Fibroblast of pulmonary artery (primary cell): ENCODE data around the gene WDR86.
A peak's percentile ranks its signal among the peaks of the same experiment; 100 is the strongest.

Experiments used
- DNase-seq: peaks from one replicate; pipeline ENCODE4 v3.0.0-alpha.2; 2010; ENCODE audit warnings: low read depth
- H3K4me3 ChIP-seq: replicated peaks from 2 replicates; pipeline ENCODE4 v1.5.1; 2011; ENCODE audit warnings: low read depth, mild to moderate bottlenecking, control low read depth, low read length, moderate library complexity
- TF ChIP-seq, protein P1 (sequence below): IDR thresholded peaks from 2 replicates; pipeline ENCODE4 v1.5.1; 2011; ENCODE audit warnings: mild to moderate bottlenecking, control low read depth, low read length, inconsistent platforms; ENCODE audit errors: missing control alignments

Gene WDR86

DNA sequence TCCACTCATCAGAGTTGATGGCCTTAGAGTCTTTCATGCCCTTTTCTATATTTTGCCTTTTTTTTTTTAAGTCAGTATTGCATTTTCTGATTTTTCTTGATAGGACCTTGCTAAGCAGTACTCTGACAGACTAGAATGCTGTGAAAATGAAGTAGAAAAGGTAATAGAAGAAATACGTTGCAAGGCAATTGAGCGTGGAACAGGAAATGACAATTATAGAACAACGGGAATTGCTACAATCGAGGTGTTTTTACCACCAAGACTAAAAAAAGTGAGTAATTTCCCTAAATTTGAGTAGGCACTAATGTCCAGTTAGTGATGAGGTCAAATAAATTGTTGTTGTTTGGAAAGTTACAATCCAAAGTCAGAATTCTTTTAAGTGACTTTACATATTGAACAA, 60.9 kb downstream of the WDR86 start:
- H3K4me3 ChIP-seq: no peak overlapping the region
- TF ChIP-seq, protein P1, sequence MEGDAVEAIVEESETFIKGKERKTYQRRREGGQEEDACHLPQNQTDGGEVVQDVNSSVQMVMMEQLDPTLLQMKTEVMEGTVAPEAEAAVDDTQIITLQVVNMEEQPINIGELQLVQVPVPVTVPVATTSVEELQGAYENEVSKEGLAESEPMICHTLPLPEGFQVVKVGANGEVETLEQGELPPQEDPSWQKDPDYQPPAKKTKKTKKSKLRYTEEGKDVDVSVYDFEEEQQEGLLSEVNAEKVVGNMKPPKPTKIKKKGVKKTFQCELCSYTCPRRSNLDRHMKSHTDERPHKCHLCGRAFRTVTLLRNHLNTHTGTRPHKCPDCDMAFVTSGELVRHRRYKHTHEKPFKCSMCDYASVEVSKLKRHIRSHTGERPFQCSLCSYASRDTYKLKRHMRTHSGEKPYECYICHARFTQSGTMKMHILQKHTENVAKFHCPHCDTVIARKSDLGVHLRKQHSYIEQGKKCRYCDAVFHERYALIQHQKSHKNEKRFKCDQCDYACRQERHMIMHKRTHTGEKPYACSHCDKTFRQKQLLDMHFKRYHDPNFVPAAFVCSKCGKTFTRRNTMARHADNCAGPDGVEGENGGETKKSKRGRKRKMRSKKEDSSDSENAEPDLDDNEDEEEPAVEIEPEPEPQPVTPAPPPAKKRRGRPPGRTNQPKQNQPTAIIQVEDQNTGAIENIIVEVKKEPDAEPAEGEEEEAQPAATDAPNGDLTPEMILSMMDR: no peak

DNA sequence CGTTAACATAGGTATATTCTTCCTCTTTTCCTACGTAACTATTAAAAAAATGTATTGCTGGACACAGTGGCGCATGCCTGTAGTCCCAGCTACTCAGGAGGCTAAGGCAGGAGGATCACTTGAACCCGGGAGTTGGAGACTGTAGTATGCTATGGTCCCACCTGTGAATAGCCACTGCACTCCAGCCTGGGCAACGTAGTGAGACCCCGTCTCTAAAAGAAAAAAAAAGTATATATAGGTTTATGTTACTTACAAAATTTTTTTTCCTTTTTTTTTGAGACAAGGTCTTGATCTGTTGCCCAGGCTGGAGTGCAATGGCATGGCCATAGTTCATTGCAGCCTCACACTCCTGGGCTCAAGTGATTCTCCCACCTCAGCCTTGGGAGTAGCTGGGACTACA, 62.6 kb downstream of the WDR86 start:
- H3K4me3 ChIP-seq: no peak overlapping the region
- DNase-seq: no peak
- TF ChIP-seq, protein P1: no peak

More for the DNA sequence above, 60.9 kb downstream of the WDR86 start:
- no peak for DNase-seq

DNA sequence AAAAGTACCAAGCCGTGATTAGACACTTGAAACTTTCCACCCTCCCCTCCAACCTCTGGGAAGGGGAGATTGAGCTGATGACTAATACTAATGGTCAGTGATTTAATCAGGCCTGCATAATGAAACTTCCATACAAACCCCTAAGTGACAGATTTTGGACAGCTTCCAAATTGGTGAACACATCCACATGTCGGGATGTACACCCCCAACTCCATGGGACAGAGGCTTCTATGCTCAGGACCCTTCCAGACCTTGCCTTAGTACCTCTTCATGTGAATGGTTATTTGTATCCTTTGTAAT, 63.4 kb downstream of the WDR86 start:
- TF ChIP-seq, protein P1: no peak

DNA sequence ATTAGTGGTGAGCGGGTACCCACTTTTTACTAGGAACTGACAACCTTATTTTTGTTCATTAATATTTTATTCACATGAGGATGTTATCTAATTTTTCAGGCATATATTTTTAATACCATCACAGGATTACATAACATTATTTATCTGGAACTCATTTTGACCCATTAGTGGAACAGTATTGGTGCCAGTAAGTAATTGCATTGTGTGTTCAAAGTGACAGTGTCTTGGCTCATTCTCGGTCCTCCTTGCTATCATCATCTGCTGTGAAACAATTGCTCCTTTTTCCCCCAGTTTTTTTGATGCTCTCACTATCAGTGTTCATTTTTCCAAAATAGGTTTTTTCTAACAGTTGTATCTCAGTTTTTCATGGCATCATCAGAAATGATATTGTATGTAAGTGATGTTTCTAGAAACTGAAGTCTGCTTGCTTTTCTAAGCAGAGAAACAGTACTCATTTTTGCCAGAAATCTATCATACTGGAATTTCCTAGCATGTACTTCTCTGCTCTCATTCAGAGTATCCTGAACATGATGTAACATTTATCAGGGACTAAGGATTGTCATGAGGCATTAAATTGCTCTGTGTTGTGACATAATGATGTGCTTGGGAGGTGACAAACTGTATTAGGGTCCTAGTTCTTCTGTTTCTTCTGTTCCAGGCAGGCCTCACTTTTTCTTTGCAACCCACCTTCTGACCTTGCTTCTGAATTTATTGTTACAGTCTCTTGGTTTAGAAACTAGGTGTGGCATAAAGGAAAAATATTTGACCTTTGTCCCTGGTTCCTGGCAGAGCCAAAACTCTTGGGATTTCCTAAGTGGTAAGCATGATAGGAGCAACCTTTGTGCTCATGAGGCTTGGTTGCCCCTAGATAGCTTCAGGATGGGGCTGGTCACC, 64.0 kb downstream of the WDR86 start:
- TF ChIP-seq, protein P1: no peak
- H3K4me3 ChIP-seq: no peak overlapping the region

More for the DNA sequence above, 63.4 kb downstream of the WDR86 start:
- no peak overlapping the region for H3K4me3 ChIP-seq
- DNase-seq: no peak

DNA sequence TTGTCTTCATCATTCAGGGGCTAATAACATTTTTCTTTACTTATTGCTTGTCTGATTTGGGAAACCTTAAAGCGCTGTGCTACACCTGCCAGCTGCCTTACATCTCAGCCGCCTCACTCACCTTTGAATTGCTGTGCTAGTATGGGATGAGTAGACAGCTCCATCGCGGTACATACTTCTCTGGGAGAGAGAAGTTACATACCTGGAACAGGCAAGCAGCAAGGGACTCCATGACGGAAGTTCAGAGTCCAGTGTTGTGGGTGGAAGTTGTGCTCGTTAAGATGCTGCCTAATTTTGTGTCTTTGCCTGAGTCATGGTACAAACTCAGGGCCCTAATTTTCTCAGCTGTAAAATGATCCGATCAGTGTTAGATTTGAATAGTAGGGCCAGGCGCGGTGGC, 66.3 kb downstream of the WDR86 start:
- H3K4me3 ChIP-seq: no peak overlapping the region
- TF ChIP-seq, protein P1: no peak
- DNase-seq: no peak

More for the DNA sequence above, 64.0 kb downstream of the WDR86 start:
- no peak for DNase-seq

DNA sequence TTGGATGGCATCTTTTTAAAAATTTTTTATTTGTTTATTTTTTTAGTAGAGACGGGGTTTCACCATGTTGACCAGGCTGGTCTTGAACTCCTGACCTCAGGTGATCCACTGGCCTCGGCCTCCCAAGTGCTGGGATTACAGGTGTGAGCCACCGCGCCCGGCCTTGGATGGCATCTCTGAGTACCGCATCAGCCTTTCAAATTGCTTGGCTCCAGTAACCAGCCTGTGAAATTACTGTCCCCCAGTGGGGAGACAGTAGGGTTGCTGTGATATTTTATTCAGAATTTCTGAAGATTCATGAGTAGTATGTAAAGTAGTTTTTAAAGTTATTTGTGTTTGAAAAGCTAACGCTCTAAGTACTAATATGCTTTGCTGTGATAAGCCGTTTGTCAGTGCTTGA, 67.0 kb downstream of the WDR86 start:
- TF ChIP-seq, protein P1: no peak
- peak overlapping the region; percentile 72 for H3K4me3 ChIP-seq
- no peak for DNase-seq
